ENCODE results near the gene TSC1.

The TSC1 gene

GRCh38 chr9:132985489-132985888 lies 41.1 kb upstream of the TSC1 start:
- Histone ChIP-seq H3F3A (ENCODE audit: low read depth) (peaks cover 16% of the 10 kb centered on the region), H4K20me1 (ENCODE audit: insufficient read depth, low read length, poor library complexity, severe bottlenecking) (peaks cover 7% of the 10 kb centered on the region), H2AFZ (ENCODE audit: low read length) (no peak overlapping the region), H3K4me1 (ENCODE audit: insufficient read depth, low read length, poor library complexity, severe bottlenecking) (peaks cover 74% of the 10 kb centered on the region), H3K9me3 (ENCODE audit: insufficient read depth, low read depth, low read length) (no peaks in the 10 kb centered on the region), H3K4me3 (ENCODE audit: low read length, poor library complexity, severe bottlenecking) (peak overlapping the region; percentile 67), H3K9ac (ENCODE audit: low read depth, low read length, poor library complexity, severe bottlenecking) (peak overlapping the region; percentile 99), H3K9me2 (replicated peaks; ENCODE audit: low read depth, low read length) (no peaks in the 10 kb centered on the region), H3K79me2 (ENCODE audit: insufficient read depth, low read length) (peaks cover 100% of the 10 kb centered on the region), H3K27me3 (ENCODE audit: insufficient read depth, low read length, poor library complexity, severe bottlenecking) (no peaks in the 10 kb centered on the region), H3K4me2 (ENCODE audit: low read depth, low read length, poor library complexity, severe bottlenecking) (peak overlapping the region; percentile 95), H3K36me3 (ENCODE audit: insufficient read depth, low read length) (peaks cover 43% of the 10 kb centered on the region)
- TF ChIP-seq EZH2phosphoT487 (IDR thresholded peaks at IDR 0.05; ENCODE audit: borderline replicate concordance): no peak
- TF ChIP-seq CTCF (conservative IDR thresholded peaks at IDR 0.05; ENCODE audit: low read length): no peak

- Histone ChIP-seq H3K9me3 (ENCODE audit: insufficient read depth, low read depth, low read length) (no peaks in the 10 kb centered on the region), H4K20me1 (ENCODE audit: insufficient read depth, low read length, poor library complexity, severe bottlenecking) (peaks cover 7% of the 10 kb centered on the region), H3K4me2 (ENCODE audit: low read depth, low read length, poor library complexity, severe bottlenecking) (peak overlapping the region; percentile 95), H3K9ac (ENCODE audit: low read depth, low read length, poor library complexity, severe bottlenecking) (peak overlapping the region; percentile 99), H3K4me1 (ENCODE audit: insufficient read depth, low read length, poor library complexity, severe bottlenecking) (peaks cover 69% of the 10 kb centered on the region), H3K36me3 (ENCODE audit: insufficient read depth, low read length) (peaks cover 38% of the 10 kb centered on the region), H3K79me2 (ENCODE audit: insufficient read depth, low read length) (peaks cover 100% of the 10 kb centered on the region), H3K4me3 (ENCODE audit: low read length, poor library complexity, severe bottlenecking) (peak overlapping the region; percentile 67), H2AFZ (ENCODE audit: low read length) (no peak overlapping the region), H3F3A (ENCODE audit: low read depth) (peaks cover 12% of the 10 kb centered on the region; the same call in 1 of the 2 replicates), H3K9me2 (replicated peaks; ENCODE audit: low read depth, low read length) (no peaks in the 10 kb centered on the region), H3K27me3 (ENCODE audit: insufficient read depth, low read length, poor library complexity, severe bottlenecking) (no peaks in the 10 kb centered on the region)
- TF ChIP-seq EZH2phosphoT487 (IDR thresholded peaks at IDR 0.05; ENCODE audit: borderline replicate concordance) (no peak), CTCF (conservative IDR thresholded peaks at IDR 0.05; ENCODE audit: low read length) (no peak)
Observed at GRCh38 chr9:132985071-132985350, 40.6 kb upstream of the TSC1 start.

GRCh38 chr9:132984202-132985070 lies 40.0 kb upstream of the TSC1 start:
- H3K9me2 ChIP-seq (replicated peaks; ENCODE audit: low read depth, low read length): no peaks in the 10 kb centered on the region
- H3K36me3 ChIP-seq (ENCODE audit: insufficient read depth, low read length): peaks cover 33% of the 10 kb centered on the region
- H3K4me3 ChIP-seq (ENCODE audit: low read length, poor library complexity, severe bottlenecking): peak overlapping the region; percentile 85
- peaks cover 69% of the 10 kb centered on the region for H3K4me1 ChIP-seq (ENCODE audit: insufficient read depth, low read length, poor library complexity, severe bottlenecking)
- peaks cover 5% of the 10 kb centered on the region for H3K27me3 ChIP-seq (ENCODE audit: insufficient read depth, low read length, poor library complexity, severe bottlenecking)
- H3K9ac ChIP-seq (ENCODE audit: low read depth, low read length, poor library complexity, severe bottlenecking): peak overlapping the region; percentile 99
- H4K20me1 ChIP-seq (ENCODE audit: insufficient read depth, low read length, poor library complexity, severe bottlenecking): peaks cover 7% of the 10 kb centered on the region
- H3K9me3 ChIP-seq (ENCODE audit: insufficient read depth, low read depth, low read length): no peaks in the 10 kb centered on the region
- no peak overlapping the region for H2AFZ ChIP-seq (ENCODE audit: low read length)
- TF ChIP-seq EZH2phosphoT487 (IDR thresholded peaks at IDR 0.05; ENCODE audit: borderline replicate concordance) (no peak), CTCF (conservative IDR thresholded peaks at IDR 0.05; ENCODE audit: low read length) (no peak)
- H3F3A ChIP-seq (ENCODE audit: low read depth): peaks cover 8% of the 10 kb centered on the region; the same call in 1 of the 2 replicates
- H3K79me2 ChIP-seq (ENCODE audit: insufficient read depth, low read length): peaks cover 100% of the 10 kb centered on the region
- H3K4me2 ChIP-seq (ENCODE audit: low read depth, low read length, poor library complexity, severe bottlenecking): peak overlapping the region; percentile 95
